Fibroblast of lung (primary cell): ENCODE data around the gene SPATA16. TPM values are rescaled to one million over a fixed set of nuclear protein-coding genes. Genes with fewer than 3 reads are reported as not detected.
"Not testable (repeated sequence)": the region's sequence is repeated elsewhere in the genome, so short reads cannot be mapped to it uniquely, and the experiment has no call there.

Source experiments
- DNase-seq, 2 donors: peaks; one replicate each; pipeline versions ENCODE4 v3.0.0 to v3.0.0-alpha.2; 2010; ENCODE audit warnings: low read depth in 2 of 2
- H2AFZ ChIP-seq: 2 replicates; pipeline ENCODE4 v1.5.1; 2012; ENCODE audit warnings: low read length, control low read depth, inconsistent platforms
- H3K27ac ChIP-seq: 2 replicates; pipeline ENCODE4 v1.5.1; 2011; ENCODE audit warnings: low read length, control low read depth; ENCODE audit not compliant: insufficient read depth
- H3K27me3 ChIP-seq: 2 replicates; pipeline ENCODE4 v1.5.1; 2011; ENCODE audit warnings: mild to moderate bottlenecking, low read length; ENCODE audit not compliant: control insufficient read depth, insufficient read depth
- H3K36me3 ChIP-seq: 2 replicates; pipeline ENCODE4 v1.5.1; 2011; ENCODE audit warnings: low read length; ENCODE audit not compliant: control insufficient read depth, insufficient read depth
- H3K4me1 ChIP-seq: 2 replicates; pipeline ENCODE4 v1.5.1; 2011; ENCODE audit warnings: low read length; ENCODE audit not compliant: control insufficient read depth, insufficient read depth; ENCODE audit errors: extremely low read depth
- H3K4me2 ChIP-seq: 2 replicates; pipeline ENCODE4 v1.5.1; 2011; ENCODE audit warnings: low read length, control low read depth; ENCODE audit not compliant: insufficient read depth; ENCODE audit errors: extremely low read depth
- H3K4me3 ChIP-seq, 4 experiments: fragments of 200-600 bp in 1 of 4; sonication (generic) in 1 of 4; replicated peaks in 1 of 4; 2 replicates each; pipeline ENCODE4 v1.5.1; 2011 to 2016; ENCODE audit warnings: low read length in 4 of 4, low read depth in 3 of 4, mild to moderate bottlenecking in 3 of 4, control low read depth in 2 of 4, inconsistent platforms in 1 of 4, mixed read lengths in 1 of 4; ENCODE audit not compliant: insufficient read depth in 1 of 4; ENCODE audit errors: control extremely low read depth in 1 of 4
- H3K79me2 ChIP-seq: 2 replicates; pipeline ENCODE4 v1.5.1; 2012; ENCODE audit warnings: mild to moderate bottlenecking, low read length, inconsistent platforms; ENCODE audit not compliant: control insufficient read depth, insufficient read depth
- H3K9ac ChIP-seq: 2 replicates; pipeline ENCODE4 v1.5.1; 2011; ENCODE audit warnings: mild to moderate bottlenecking, low read length, control low read depth; ENCODE audit not compliant: insufficient read depth
- H3K9me3 ChIP-seq: 2 replicates; pipeline ENCODE4 v1.5.1; 2012; ENCODE audit warnings: low read depth, low read length; ENCODE audit not compliant: control insufficient read depth, insufficient read depth
- H4K20me1 ChIP-seq: 2 replicates; pipeline ENCODE4 v1.5.1; 2011; ENCODE audit warnings: low read length; ENCODE audit not compliant: control insufficient read depth, insufficient read depth; ENCODE audit errors: extremely low read depth
- EZH2 ChIP-seq: IDR thresholded peaks from 2 replicates; pipeline ENCODE4 v1.5.1; 2012; ENCODE audit warnings: low read length, control low read depth, mild to moderate bottlenecking; ENCODE audit errors: missing control alignments
- polyA plus RNA-seq, 2 donors: library from polyadenylated mRNA; depleted of rRNA in 1 of 2; stranded (reverse) in 1 of 2; unstranded in 1 of 2; fragments of >200 nt; gene quantifications; 2 replicates each; pipeline ENCODE4 v1.2.1, GENCODE V29; 2011 to 2012; ENCODE audit warnings: missing spikeins in 1 of 2
- total RNA-seq: library from RNA; depleted of rRNA; stranded (reverse); fragments of >200 nt; gene quantifications from 2 replicates; pipeline ENCODE4 v1.2.1, GENCODE V29; 2014
- TF ChIP-seq, protein P1 (sequence below), 2 donors: IDR thresholded peaks in 1 of 2; conservative IDR thresholded peaks in 1 of 2; 1 replicate in 1 of 2; 2 replicates in 1 of 2; pipeline ENCODE4 v1.5.1; 2011 to 2012; ENCODE audit warnings: low read length in 2 of 2, control low read depth in 1 of 2, inconsistent platforms in 1 of 2, low read depth in 1 of 2, mild to moderate bottlenecking in 1 of 2

The SPATA16 gene
- total and polyA plus RNA-seq, 2 donors (not counting 1 experiment from before 2014, with no cell fraction given), result not detected

DNA sequence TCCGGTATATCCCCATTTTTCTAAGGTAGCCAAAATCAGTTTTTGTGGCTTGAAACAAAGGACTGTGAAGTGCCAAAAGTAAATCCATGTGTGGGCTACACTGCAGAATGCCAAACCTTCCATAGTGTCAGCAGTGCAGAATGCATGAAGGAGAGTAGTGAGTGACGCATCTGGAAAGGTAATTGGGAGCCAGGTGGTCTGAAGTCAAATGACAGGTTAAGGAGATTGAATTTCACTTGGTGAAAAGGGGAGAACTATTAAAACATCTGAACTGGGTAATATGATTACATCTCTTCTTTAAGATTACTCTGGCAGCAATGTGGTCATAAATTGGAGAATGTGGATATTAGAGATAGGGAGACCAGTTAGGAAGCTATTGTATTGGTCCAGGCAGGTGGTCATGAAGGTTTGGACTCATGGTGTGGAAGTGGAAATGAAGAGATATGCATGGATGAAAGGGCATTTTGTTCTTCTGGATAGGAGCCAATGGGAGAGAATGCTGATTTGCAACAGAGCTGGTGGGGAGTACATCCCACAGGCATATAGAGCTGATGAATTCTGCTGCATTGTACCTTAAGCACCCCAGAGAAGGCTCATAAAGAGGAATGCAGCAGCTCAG lies 272.3 kb downstream of the SPATA16 start:
- no peak for DNase-seq
- no peak overlapping the region for H2AFZ ChIP-seq
- no peaks in the 10 kb centered on the region for H3K4me1 ChIP-seq
- no peak overlapping the region for H3K27ac ChIP-seq
- no peaks in the 10 kb centered on the region for H3K27me3 ChIP-seq
- no peak for TF ChIP-seq EZH2
- TF ChIP-seq, protein P1, sequence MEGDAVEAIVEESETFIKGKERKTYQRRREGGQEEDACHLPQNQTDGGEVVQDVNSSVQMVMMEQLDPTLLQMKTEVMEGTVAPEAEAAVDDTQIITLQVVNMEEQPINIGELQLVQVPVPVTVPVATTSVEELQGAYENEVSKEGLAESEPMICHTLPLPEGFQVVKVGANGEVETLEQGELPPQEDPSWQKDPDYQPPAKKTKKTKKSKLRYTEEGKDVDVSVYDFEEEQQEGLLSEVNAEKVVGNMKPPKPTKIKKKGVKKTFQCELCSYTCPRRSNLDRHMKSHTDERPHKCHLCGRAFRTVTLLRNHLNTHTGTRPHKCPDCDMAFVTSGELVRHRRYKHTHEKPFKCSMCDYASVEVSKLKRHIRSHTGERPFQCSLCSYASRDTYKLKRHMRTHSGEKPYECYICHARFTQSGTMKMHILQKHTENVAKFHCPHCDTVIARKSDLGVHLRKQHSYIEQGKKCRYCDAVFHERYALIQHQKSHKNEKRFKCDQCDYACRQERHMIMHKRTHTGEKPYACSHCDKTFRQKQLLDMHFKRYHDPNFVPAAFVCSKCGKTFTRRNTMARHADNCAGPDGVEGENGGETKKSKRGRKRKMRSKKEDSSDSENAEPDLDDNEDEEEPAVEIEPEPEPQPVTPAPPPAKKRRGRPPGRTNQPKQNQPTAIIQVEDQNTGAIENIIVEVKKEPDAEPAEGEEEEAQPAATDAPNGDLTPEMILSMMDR (conservative IDR thresholded peaks at IDR 0.05 in 1 of 2, IDR thresholded peaks at IDR 0.05 in 1 of 2; ENCODE audit: low read depth in 1 of 2, low read length in 2 of 2), result no peak
- H3K4me3 ChIP-seq, result no peak overlapping the region
- no peak overlapping the region for H3K4me2 ChIP-seq
- H4K20me1 ChIP-seq, result no peaks in the 10 kb centered on the region
- H3K36me3 ChIP-seq, result no peaks in the 10 kb centered on the region
- no peak overlapping the region for H3K9ac ChIP-seq
- H3K79me2 ChIP-seq, result no peaks in the 10 kb centered on the region
- no peaks in the 10 kb centered on the region for H3K9me3 ChIP-seq

DNA sequence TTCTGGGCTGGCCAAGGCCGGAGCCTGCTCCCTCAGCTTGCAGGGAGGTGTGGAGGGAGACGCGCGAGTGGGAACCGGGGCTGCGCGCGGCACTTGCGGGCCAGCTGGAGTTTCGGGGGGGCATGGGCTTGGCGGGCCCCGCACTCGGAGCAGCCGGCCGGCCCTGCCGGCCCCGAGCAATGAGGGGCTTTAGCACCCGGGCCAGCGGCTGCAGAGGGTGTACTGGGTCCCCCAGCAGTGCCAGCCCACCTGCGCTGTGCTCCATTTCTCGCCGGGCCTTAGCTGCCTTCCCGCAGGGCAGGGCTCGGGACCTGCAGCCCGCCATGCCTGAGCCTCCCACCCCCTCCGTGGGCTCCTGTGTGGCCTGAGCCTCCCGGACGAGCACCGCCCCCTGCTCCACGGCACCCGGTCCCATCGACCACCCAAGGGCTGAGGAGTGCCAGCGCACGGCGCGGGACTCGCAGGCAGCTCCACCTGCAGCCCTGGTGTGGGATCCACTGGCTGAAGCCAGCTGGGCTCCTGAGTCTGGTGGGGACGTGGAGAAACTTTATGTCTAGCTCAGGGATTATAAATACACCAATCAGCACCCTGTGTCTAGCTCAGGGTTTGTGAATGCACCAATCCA lies 274.2 kb downstream of the SPATA16 start:
- H3K27me3 ChIP-seq, H2AFZ ChIP-seq, H3K79me2 ChIP-seq, H4K20me1 ChIP-seq, DNase-seq, H3K9me3 ChIP-seq, H3K4me1 ChIP-seq, H3K9ac ChIP-seq, H3K4me3 ChIP-seq, H3K27ac ChIP-seq, H3K36me3 ChIP-seq, H3K4me2 ChIP-seq: not testable (repeated sequence)

DNA sequence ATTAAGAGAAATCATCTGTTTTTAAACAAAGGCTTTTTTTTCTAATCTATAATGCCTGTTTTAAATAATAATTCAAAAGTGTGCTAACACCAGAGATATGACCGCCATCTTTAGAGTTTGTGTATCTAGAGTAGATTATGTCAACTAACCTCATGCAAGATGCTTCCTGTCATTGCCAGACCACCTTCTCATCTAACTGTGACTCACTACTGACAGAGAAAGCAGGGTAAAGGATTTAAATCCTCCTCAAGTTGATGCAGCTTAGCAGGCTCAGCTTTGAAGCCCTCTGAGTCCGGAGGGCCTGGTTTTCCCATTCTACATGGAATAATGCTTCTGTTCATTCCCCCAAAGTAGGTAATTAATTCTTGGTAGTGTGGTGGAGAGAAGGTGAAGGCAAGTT lies 282.0 kb downstream of the SPATA16 start:
- H3K4me2 ChIP-seq, result no peak overlapping the region
- DNase-seq, result peak in 1 of 2 donors; percentile 68
- H3K4me3 ChIP-seq, result no peak overlapping the region
- H3K9ac ChIP-seq, result no peak overlapping the region
- H2AFZ ChIP-seq, result no peak overlapping the region
- no peaks in the 10 kb centered on the region for H4K20me1 ChIP-seq
- no peaks in the 10 kb centered on the region for H3K4me1 ChIP-seq
- H3K27me3 ChIP-seq, result no peaks in the 10 kb centered on the region
- H3K27ac ChIP-seq, result no peak overlapping the region
- no peaks in the 10 kb centered on the region for H3K9me3 ChIP-seq
- no peaks in the 10 kb centered on the region for H3K36me3 ChIP-seq
- TF ChIP-seq, protein P1 (conservative IDR thresholded peaks at IDR 0.05 in 1 of 2, IDR thresholded peaks at IDR 0.05 in 1 of 2; ENCODE audit: low read depth in 1 of 2, low read length in 2 of 2), result no peak
- no peak for TF ChIP-seq EZH2
- no peaks in the 10 kb centered on the region for H3K79me2 ChIP-seq
